Renal cortex interstitium (tissue), 11 donors: ENCODE measurements around the gene ARHGAP28. TPM values are rescaled to one million over a fixed set of nuclear protein-coding genes. Genes with fewer than 3 reads are reported as not detected.
"Not testable (repeated sequence)": the region's sequence is repeated elsewhere in the genome, so short reads cannot be mapped to it uniquely, and the experiment has no call there.

Experiments
- DNase-seq, 11 donors: peaks; one replicate each; pipeline ENCODE4 v3.0.0-alpha.2; 2013; ENCODE audit warnings: low read depth in 9 of 11, low spot score in 4 of 11; ENCODE audit errors: extremely low read depth in 1 of 11
- polyA plus RNA-seq, 3 donors: library from polyadenylated mRNA; unstranded; fragments of 120-200 nt; gene quantifications; one replicate each; pipeline ENCODE4 v1.2.1, GENCODE V29; 2013; ENCODE audit not compliant: insufficient read length in 3 of 3

The ARHGAP28 gene
- polyA plus RNA-seq, 3 donors = 59.5 to 69.7 (median 65.8) TPM

GRCh38 chr18:6793986-6794385, 64.5 kb downstream of the ARHGAP28 start:
- no peak for DNase-seq

- no peak for DNase-seq
Observed at GRCh38 chr18:6795307-6795706, 65.8 kb downstream of the ARHGAP28 start.

- no peak for DNase-seq
Observed at GRCh38 chr18:6796511-6796910, 67.0 kb downstream of the ARHGAP28 start.

GRCh38 chr18:6797171-6797570, 67.7 kb downstream of the ARHGAP28 start:
- DNase-seq = no peak

- no peak for DNase-seq
Observed at GRCh38 chr18:6798896-6799295, 69.4 kb downstream of the ARHGAP28 start.

- DNase-seq = not testable (repeated sequence)
Observed at GRCh38 chr18:6800309-6800708, 70.8 kb downstream of the ARHGAP28 start.

GRCh38 chr18:6807515-6808257, 78.2 kb downstream of the ARHGAP28 start:
- peak in 5 of 11 donors; percentile 9 to 25 (median 10) for DNase-seq

GRCh38 chr18:6810191-6810590, 80.7 kb downstream of the ARHGAP28 start:
- DNase-seq = no peak

GRCh38 chr18:6811816-6812215, 82.3 kb downstream of the ARHGAP28 start:
- DNase-seq = no peak

- DNase-seq = no peak
Observed at GRCh38 chr18:6814882-6815425, 85.4 kb downstream of the ARHGAP28 start.

- no peak for DNase-seq
Observed at GRCh38 chr18:6816154-6816553, 86.6 kb downstream of the ARHGAP28 start.

- DNase-seq = no peak
Observed at GRCh38 chr18:6819332-6819731, 89.8 kb downstream of the ARHGAP28 start.

- DNase-seq = no peak
Observed at GRCh38 chr18:6820314-6820713, 90.8 kb downstream of the ARHGAP28 start.

- no peak for DNase-seq
Observed at GRCh38 chr18:6821356-6821755, 91.8 kb downstream of the ARHGAP28 start.

- DNase-seq = not testable (repeated sequence)
Observed at GRCh38 chr18:6827161-6827560, 97.6 kb downstream of the ARHGAP28 start.

GRCh38 chr18:6827566-6827965, 98.0 kb downstream of the ARHGAP28 start:
- not testable (repeated sequence) for DNase-seq

GRCh38 chr18:6830916-6831315, 101.4 kb downstream of the ARHGAP28 start:
- no peak for DNase-seq

- DNase-seq = no peak
Observed at GRCh38 chr18:6835345-6835744, 105.8 kb downstream of the ARHGAP28 start.

GRCh38 chr18:6836331-6836730, 106.8 kb downstream of the ARHGAP28 start:
- DNase-seq = no peak

- DNase-seq = no peak
Observed at GRCh38 chr18:6837904-6838303, 108.4 kb downstream of the ARHGAP28 start.

- no peak for DNase-seq
Observed at GRCh38 chr18:6842081-6842480, 112.6 kb downstream of the ARHGAP28 start.
